ENCODE results near the gene ARPC3. TPM values are rescaled to one million over a fixed set of nuclear protein-coding genes. Genes with fewer than 3 reads are reported as not detected.

The ARPC3 gene
- total and polyA plus RNA-seq, 9 of the 15 experiments (the other 6 are each of a cell fraction or from before 2014, with no cell fraction given), result 74.2 to 575 (median 345) TPM

DNA sequence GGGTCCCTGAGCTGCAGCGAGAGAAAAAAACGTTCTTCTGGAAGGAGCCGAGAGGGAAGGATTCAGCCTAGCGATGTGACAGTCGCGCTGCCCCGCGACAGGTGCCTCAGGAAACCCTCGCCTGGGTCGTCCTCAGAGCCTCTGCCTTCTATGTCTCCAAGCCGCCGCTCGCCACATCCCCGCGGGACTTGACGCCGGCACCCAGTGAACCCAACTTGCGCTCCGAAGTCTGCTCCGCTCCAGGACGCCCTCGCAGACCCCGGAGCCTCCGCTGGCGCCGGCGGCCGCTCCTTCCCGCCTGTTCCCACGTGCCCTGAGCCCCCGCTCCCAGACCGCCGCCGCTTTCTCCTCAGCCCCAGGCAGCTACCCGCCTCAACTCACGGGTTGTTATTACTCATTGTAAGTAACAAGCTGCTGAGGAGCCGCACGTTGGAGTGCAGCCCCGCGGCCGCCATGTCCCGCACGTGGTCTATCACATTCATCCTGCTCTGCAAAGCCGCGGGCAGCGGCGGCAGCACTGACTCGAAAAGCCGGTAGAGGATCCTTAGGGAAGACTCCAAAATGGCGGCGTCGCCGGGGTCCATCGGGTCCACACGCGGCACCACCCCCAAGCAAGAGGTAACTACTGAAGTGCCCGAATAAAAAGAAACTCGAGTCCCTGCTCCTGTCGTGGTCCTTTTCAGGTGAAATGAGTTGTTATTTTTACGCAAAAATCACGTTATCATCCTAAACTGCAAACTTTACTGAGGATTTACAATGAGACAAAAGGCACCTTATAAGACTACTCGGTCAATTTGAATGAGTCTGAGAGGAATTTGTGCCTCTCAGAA, 46.8 kb downstream of the ARPC3 start, which contains the start of gene ANAPC7 (continued):
- TF ChIP-seq NR2C2 (CRISPR knock-in tag; IDR thresholded peaks at IDR 0.05), result no peak
- TF ChIP-seq NR2C2 (tag; IDR thresholded peaks at IDR 0.05), result 0 out of 2 replicates have a peak, but pooled peaks have one; percentile 33
- peak; percentile 11; the same call in 1 of the 2 replicates for TF ChIP-seq TEAD4 (IDR thresholded peaks at IDR 0.05; ENCODE audit: low read length)
- TF ChIP-seq TEAD4 (CRISPR knock-in tag; IDR thresholded peaks at IDR 0.05; ENCODE audit: borderline replicate concordance), result no peak
- TF ChIP-seq BACH1 (tag; IDR thresholded peaks at IDR 0.05), result peak; percentile 30; the same call in 1 of the 2 replicates
- TF ChIP-seq ATF1 (CRISPR knock-in tag; IDR thresholded peaks at IDR 0.05), result no peak
- peak; percentile 61 for TF ChIP-seq ATF1 (tag; IDR thresholded peaks at IDR 0.05)
- TF ChIP-seq CTBP1 (IDR thresholded peaks at IDR 0.05; ENCODE audit: borderline replicate concordance), result peak; percentile 35; the same call in 1 of the 2 replicates
- peak; percentile 82; the same call in 1 of the 2 replicates for TF ChIP-seq HDAC2 (IDR thresholded peaks at IDR 0.05)
- TF ChIP-seq, protein P1, sequence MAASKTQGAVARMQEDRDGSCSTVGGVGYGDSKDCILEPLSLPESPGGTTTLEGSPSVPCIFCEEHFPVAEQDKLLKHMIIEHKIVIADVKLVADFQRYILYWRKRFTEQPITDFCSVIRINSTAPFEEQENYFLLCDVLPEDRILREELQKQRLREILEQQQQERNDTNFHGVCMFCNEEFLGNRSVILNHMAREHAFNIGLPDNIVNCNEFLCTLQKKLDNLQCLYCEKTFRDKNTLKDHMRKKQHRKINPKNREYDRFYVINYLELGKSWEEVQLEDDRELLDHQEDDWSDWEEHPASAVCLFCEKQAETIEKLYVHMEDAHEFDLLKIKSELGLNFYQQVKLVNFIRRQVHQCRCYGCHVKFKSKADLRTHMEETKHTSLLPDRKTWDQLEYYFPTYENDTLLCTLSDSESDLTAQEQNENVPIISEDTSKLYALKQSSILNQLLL (CRISPR knock-in tag; IDR thresholded peaks at IDR 0.05; ENCODE audit: borderline replicate concordance), result no peak
- no peak for TF ChIP-seq ZNF41 (CRISPR knock-in tag; conservative IDR thresholded peaks at IDR 0.05)
- TF ChIP-seq ZNF217 (CRISPR knock-in tag; IDR thresholded peaks at IDR 0.05), result no peak
- TF ChIP-seq ZNF449 (CRISPR knock-in tag; IDR thresholded peaks at IDR 0.05), result 0 out of 2 replicates have a peak, but pooled peaks have one; percentile 66
- no peak for TF ChIP-seq MAFK (IDR thresholded peaks at IDR 0.05; ENCODE audit: low read length)
- no peak for TF ChIP-seq ZNF76 (CRISPR knock-in tag; IDR thresholded peaks at IDR 0.05; ENCODE audit: borderline replicate concordance)
- TF ChIP-seq HNRNPH1 (optimal IDR thresholded peaks at IDR 0.05; ENCODE audit: low read depth, low read length), result no peak
- TF ChIP-seq MTA2 (IDR thresholded peaks at IDR 0.05; ENCODE audit: low read depth), result no peak
- TF ChIP-seq FOSL1 (tag; conservative IDR thresholded peaks at IDR 0.05), result no peak; the same call in 1 of the 2 replicates
- peak; percentile 85 for TF ChIP-seq MXD1 (CRISPR knock-in tag; IDR thresholded peaks at IDR 0.05; ENCODE audit: borderline replicate concordance, poor library complexity, severe bottlenecking)
- peak; percentile 7 to 95; a peak in 3 of 4 replicates for TF ChIP-seq HDAC1 (IDR thresholded peaks at IDR 0.05)
- TF ChIP-seq DMBX1 (CRISPR knock-in tag; IDR thresholded peaks at IDR 0.05; ENCODE audit: borderline replicate concordance), result peak; percentile 8; the same call in 1 of the 2 replicates
- peak; percentile 73 for TF ChIP-seq KDM5B (IDR thresholded peaks at IDR 0.05; ENCODE audit: insufficient replicate concordance, low read depth, low read length)
- TF ChIP-seq CEBPG (CRISPR knock-in tag; IDR thresholded peaks at IDR 0.05), result no peak
- TF ChIP-seq CEBPG (tag; conservative IDR thresholded peaks at IDR 0.05 in 1 of 2, IDR thresholded peaks at IDR 0.05 in 1 of 2), result no peak
- peak; percentile 73; the same call in 1 of the 2 replicates for TF ChIP-seq ZNF644 (tag; IDR thresholded peaks at IDR 0.05; ENCODE audit: low read depth)
- no peak for TF ChIP-seq ZFP36 (IDR thresholded peaks at IDR 0.05; ENCODE audit: low read depth, low read length, partially characterized antibody)
- TF ChIP-seq TAF7 (tag; IDR thresholded peaks at IDR 0.05), result peak; percentile 63
